ENCODE data around the gene PLXNA2. TPM values are rescaled to one million over a fixed set of nuclear protein-coding genes. Genes with fewer than 3 reads are reported as not detected.

The PLXNA2 gene
- total RNA-seq, 1 experiment from 2014 or later: 0.89 TPM

DNA sequence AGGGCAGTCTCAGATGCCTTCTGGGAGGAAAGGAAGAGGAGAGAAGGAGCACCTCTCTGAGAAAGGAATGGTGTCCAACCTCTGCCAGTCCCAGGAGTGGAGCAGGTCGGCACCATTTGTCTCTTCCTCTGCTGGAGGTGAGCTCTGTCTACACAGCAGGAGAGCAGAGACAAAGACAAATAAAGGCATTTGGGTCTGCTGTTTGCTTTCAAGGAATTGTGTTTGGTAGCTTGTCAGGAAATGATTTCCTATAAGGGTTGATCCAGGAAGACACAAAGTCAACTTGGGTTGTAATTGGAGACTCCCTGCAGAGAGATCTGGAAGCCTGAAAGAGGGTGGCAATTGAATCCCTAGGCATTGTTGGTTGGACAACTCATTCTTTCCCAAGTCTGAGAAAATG lies 34.5 kb upstream of the PLXNA2 start:
- Histone ChIP-seq H3K4me3 (replicated peaks in 1 of 2; ENCODE audit: low read depth in 1 of 2, low read length in 2 of 2) (no peak overlapping the region), H3K36me3 (ENCODE audit: control insufficient read depth in 1 of 2, insufficient read depth in 2 of 2, low read length in 2 of 2) (no peaks in the 10 kb centered on the region), H3K79me2 (ENCODE audit: insufficient read depth, low read length) (no peaks in the 10 kb centered on the region), H2AFZ (ENCODE audit: low read depth, low read length, poor library complexity, severe bottlenecking) (no peak overlapping the region), H3K9me3 (ENCODE audit: control insufficient read depth in 1 of 2, insufficient read depth in 1 of 2, low read depth in 1 of 2, low read length in 2 of 2) (no peaks in the 10 kb centered on the region), H3K4me1 (ENCODE audit: control insufficient read depth in 1 of 2, insufficient read depth in 2 of 2, low read length in 2 of 2) (no peaks in the 10 kb centered on the region), H3K27me3 (ENCODE audit: insufficient read depth, low read length) (peaks cover 71% of the 10 kb centered on the region), H3K9me2 (ENCODE audit: insufficient read depth) (no peaks in the 10 kb centered on the region), H4K20me1 (ENCODE audit: insufficient read depth) (no peaks in the 10 kb centered on the region), H3K9ac (ENCODE audit: low read length) (no peak overlapping the region), H3K27ac (ENCODE audit: low read depth, low read length) (no peak overlapping the region), H3K4me2 (ENCODE audit: low read length) (no peak overlapping the region)
- ChIA-PET POLR2A (no interaction called here), RAD21 (ENCODE audit: low non-redundant PET in 1 of 2, low total read pairs in 2 of 2, uncharacterized antibody in 2 of 2, unreplicated experiment in 2 of 2) (no interaction called here), CTCF (no interaction called here)
- DNase-seq (ENCODE audit: low read depth, low spot score): no peak
- TF ChIP-seq ELF1 (IDR thresholded peaks at IDR 0.05; ENCODE audit: borderline replicate concordance, low read depth): no peak
- no peak for TF ChIP-seq JUND (IDR thresholded peaks at IDR 0.05)
- TF ChIP-seq POLR2AphosphoS5 (IDR thresholded peaks at IDR 0.05; ENCODE audit: low read depth, low read length): no peak
- no peak for TF ChIP-seq SIN3A (IDR thresholded peaks at IDR 0.05; ENCODE audit: low read depth)
- TF ChIP-seq RAD21 (IDR thresholded peaks at IDR 0.05; ENCODE audit: low read depth): no peak
- TF ChIP-seq CBX3 (IDR thresholded peaks at IDR 0.05; ENCODE audit: low read depth): no peak
- TF ChIP-seq EZH2phosphoT487 (IDR thresholded peaks at IDR 0.05; ENCODE audit: borderline replicate concordance): no peak
- no peak for TF ChIP-seq EZH2 (IDR thresholded peaks at IDR 0.05)
- TF ChIP-seq EGR1 (IDR thresholded peaks at IDR 0.05; ENCODE audit: low read depth): no peak
- TF ChIP-seq, protein P1, sequence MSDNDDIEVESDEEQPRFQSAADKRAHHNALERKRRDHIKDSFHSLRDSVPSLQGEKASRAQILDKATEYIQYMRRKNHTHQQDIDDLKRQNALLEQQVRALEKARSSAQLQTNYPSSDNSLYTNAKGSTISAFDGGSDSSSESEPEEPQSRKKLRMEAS (IDR thresholded peaks at IDR 0.05): no peak
- no peak for TF ChIP-seq CEBPB (IDR thresholded peaks at IDR 0.05; ENCODE audit: low read depth)
- TF ChIP-seq TCF7L2 (IDR thresholded peaks at IDR 0.05; ENCODE audit: borderline replicate concordance, extremely low read depth, insufficient read depth, insufficient read length): no peak
- TF ChIP-seq ZNF274 (IDR thresholded peaks at IDR 0.05; ENCODE audit: low read depth, low read length): no peak
- TF ChIP-seq ZFX (IDR thresholded peaks at IDR 0.05): no peak
- TF ChIP-seq, protein P2, sequence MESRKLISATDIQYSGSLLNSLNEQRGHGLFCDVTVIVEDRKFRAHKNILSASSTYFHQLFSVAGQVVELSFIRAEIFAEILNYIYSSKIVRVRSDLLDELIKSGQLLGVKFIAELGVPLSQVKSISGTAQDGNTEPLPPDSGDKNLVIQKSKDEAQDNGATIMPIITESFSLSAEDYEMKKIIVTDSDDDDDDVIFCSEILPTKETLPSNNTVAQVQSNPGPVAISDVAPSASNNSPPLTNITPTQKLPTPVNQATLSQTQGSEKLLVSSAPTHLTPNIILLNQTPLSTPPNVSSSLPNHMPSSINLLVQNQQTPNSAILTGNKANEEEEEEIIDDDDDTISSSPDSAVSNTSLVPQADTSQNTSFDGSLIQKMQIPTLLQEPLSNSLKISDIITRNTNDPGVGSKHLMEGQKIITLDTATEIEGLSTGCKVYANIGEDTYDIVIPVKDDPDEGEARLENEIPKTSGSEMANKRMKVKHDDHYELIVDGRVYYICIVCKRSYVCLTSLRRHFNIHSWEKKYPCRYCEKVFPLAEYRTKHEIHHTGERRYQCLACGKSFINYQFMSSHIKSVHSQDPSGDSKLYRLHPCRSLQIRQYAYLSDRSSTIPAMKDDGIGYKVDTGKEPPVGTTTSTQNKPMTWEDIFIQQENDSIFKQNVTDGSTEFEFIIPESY (IDR thresholded peaks at IDR 0.05; ENCODE audit: extremely low read depth, insufficient replicate concordance, low read length): no peak
- no peak for TF ChIP-seq SP1 (IDR thresholded peaks at IDR 0.05; ENCODE audit: low read depth)
- TF ChIP-seq, protein P3, sequence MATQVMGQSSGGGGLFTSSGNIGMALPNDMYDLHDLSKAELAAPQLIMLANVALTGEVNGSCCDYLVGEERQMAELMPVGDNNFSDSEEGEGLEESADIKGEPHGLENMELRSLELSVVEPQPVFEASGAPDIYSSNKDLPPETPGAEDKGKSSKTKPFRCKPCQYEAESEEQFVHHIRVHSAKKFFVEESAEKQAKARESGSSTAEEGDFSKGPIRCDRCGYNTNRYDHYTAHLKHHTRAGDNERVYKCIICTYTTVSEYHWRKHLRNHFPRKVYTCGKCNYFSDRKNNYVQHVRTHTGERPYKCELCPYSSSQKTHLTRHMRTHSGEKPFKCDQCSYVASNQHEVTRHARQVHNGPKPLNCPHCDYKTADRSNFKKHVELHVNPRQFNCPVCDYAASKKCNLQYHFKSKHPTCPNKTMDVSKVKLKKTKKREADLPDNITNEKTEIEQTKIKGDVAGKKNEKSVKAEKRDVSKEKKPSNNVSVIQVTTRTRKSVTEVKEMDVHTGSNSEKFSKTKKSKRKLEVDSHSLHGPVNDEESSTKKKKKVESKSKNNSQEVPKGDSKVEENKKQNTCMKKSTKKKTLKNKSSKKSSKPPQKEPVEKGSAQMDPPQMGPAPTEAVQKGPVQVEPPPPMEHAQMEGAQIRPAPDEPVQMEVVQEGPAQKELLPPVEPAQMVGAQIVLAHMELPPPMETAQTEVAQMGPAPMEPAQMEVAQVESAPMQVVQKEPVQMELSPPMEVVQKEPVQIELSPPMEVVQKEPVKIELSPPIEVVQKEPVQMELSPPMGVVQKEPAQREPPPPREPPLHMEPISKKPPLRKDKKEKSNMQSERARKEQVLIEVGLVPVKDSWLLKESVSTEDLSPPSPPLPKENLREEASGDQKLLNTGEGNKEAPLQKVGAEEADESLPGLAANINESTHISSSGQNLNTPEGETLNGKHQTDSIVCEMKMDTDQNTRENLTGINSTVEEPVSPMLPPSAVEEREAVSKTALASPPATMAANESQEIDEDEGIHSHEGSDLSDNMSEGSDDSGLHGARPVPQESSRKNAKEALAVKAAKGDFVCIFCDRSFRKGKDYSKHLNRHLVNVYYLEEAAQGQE (IDR thresholded peaks at IDR 0.05; ENCODE audit: low read depth): no peak
- TF ChIP-seq, protein P4, sequence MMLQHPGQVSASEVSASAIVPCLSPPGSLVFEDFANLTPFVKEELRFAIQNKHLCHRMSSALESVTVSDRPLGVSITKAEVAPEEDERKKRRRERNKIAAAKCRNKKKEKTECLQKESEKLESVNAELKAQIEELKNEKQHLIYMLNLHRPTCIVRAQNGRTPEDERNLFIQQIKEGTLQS (IDR thresholded peaks at IDR 0.05): no peak
- TF ChIP-seq POLR2A (IDR thresholded peaks at IDR 0.05; ENCODE audit: borderline replicate concordance, extremely low read depth, insufficient read depth, insufficient read length): no peak
- TF ChIP-seq, protein P5, sequence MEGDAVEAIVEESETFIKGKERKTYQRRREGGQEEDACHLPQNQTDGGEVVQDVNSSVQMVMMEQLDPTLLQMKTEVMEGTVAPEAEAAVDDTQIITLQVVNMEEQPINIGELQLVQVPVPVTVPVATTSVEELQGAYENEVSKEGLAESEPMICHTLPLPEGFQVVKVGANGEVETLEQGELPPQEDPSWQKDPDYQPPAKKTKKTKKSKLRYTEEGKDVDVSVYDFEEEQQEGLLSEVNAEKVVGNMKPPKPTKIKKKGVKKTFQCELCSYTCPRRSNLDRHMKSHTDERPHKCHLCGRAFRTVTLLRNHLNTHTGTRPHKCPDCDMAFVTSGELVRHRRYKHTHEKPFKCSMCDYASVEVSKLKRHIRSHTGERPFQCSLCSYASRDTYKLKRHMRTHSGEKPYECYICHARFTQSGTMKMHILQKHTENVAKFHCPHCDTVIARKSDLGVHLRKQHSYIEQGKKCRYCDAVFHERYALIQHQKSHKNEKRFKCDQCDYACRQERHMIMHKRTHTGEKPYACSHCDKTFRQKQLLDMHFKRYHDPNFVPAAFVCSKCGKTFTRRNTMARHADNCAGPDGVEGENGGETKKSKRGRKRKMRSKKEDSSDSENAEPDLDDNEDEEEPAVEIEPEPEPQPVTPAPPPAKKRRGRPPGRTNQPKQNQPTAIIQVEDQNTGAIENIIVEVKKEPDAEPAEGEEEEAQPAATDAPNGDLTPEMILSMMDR (IDR thresholded peaks at IDR 0.05 in 2 of 3, conservative IDR thresholded peaks at IDR 0.05 in 1 of 3; ENCODE audit: borderline replicate concordance in 1 of 3, insufficient read depth in 1 of 3, low read depth in 2 of 3, low read length in 2 of 3): no peak
- BruUV-seq (replicated peaks): no TSS peak
- ATAC-seq: no peak
- intact Hi-C loops (cut with micrococcal nuclease): no loop called here

Measured in HCT116 (cell line).